WTC11 (cell line): ENCODE measurements around the gene NLRP7.

ENCODE experiments used
- ARID4B ChIP-seq: sonication (generic); formaldehyde crosslinking; IDR thresholded peaks from 2 replicates; pipeline ENCODE4 v1.8.0; 2023; ENCODE audit warnings: missing genetic modification reagents, mild to moderate bottlenecking, borderline replicate concordance
- ATF2 ChIP-seq: sonication (generic); formaldehyde crosslinking; IDR thresholded peaks from 2 replicates; pipeline ENCODE4 v1.8.1; 2022; ENCODE audit warnings: low read depth, missing genetic modification reagents, borderline replicate concordance
- CREB1 ChIP-seq: sonication (generic); formaldehyde crosslinking; IDR thresholded peaks from 2 replicates; pipeline ENCODE4 v1.8.0; 2023; ENCODE audit warnings: mild to moderate bottlenecking, missing genetic modification reagents
- CTCF ChIP-seq: fragments of 200-600 bp; IDR thresholded peaks from 2 replicates; pipeline ENCODE4 v1.8.0; 2022; ENCODE audit warnings: antibody characterized with exemption
- E2F4 ChIP-seq: sonication (generic); formaldehyde crosslinking; IDR thresholded peaks from 2 replicates; pipeline ENCODE4 v1.8.1; 2022; ENCODE audit warnings: low read depth, mild to moderate bottlenecking, moderate library complexity, missing genetic modification reagents, borderline replicate concordance
- MAX ChIP-seq: sonication (generic); formaldehyde crosslinking; IDR thresholded peaks from 2 replicates; pipeline ENCODE4 v1.8.0; 2022; ENCODE audit warnings: mild to moderate bottlenecking, missing genetic modification reagents
- MYBL2 ChIP-seq: sonication (generic); formaldehyde crosslinking; IDR thresholded peaks from 2 replicates; pipeline ENCODE4 v1.8.1; 2023; ENCODE audit warnings: mild to moderate bottlenecking, moderate library complexity, missing genetic modification reagents
- PRDM15 ChIP-seq: sonication (generic); formaldehyde crosslinking; IDR thresholded peaks from 2 replicates; pipeline ENCODE4 v1.8.0; 2022; ENCODE audit warnings: missing genetic modification reagents
- SMAD3 ChIP-seq: sonication (generic); formaldehyde crosslinking; IDR thresholded peaks from 2 replicates; pipeline ENCODE4 v1.8.0; 2022; ENCODE audit warnings: missing genetic modification reagents, mild to moderate bottlenecking, borderline replicate concordance
- USF2 ChIP-seq: sonication (generic); formaldehyde crosslinking; IDR thresholded peaks from 2 replicates; pipeline ENCODE4 v1.8.1; 2023; ENCODE audit warnings: mild to moderate bottlenecking, missing genetic modification reagents, moderate library complexity

- TF ChIP-seq CREB1 (CRISPR knock-in tag) (no peak), ATF2 (CRISPR knock-in tag) (no peak), CTCF (no peak), USF2 (CRISPR knock-in tag) (no peak), ARID4B (CRISPR knock-in tag) (no peak), E2F4 (no peak), MYBL2 (CRISPR knock-in tag) (no peak), PRDM15 (no peak), MAX (no peak), SMAD3 (CRISPR knock-in tag) (no peak)
Measured at GRCh38 chr19:54881884-54882283, 65.4 kb downstream of the NLRP7 start.
